ENCODE measurements around the gene DENND1C. TPM values are rescaled to one million over a fixed set of nuclear protein-coding genes. Genes with fewer than 3 reads are reported as not detected.

Gene DENND1C
- total and polyA plus RNA-seq, 2 of the 8 experiments (the other 6 are each of a cell fraction or from before 2014, with no cell fraction given), result 3.6 to 4.0 TPM

DNA sequence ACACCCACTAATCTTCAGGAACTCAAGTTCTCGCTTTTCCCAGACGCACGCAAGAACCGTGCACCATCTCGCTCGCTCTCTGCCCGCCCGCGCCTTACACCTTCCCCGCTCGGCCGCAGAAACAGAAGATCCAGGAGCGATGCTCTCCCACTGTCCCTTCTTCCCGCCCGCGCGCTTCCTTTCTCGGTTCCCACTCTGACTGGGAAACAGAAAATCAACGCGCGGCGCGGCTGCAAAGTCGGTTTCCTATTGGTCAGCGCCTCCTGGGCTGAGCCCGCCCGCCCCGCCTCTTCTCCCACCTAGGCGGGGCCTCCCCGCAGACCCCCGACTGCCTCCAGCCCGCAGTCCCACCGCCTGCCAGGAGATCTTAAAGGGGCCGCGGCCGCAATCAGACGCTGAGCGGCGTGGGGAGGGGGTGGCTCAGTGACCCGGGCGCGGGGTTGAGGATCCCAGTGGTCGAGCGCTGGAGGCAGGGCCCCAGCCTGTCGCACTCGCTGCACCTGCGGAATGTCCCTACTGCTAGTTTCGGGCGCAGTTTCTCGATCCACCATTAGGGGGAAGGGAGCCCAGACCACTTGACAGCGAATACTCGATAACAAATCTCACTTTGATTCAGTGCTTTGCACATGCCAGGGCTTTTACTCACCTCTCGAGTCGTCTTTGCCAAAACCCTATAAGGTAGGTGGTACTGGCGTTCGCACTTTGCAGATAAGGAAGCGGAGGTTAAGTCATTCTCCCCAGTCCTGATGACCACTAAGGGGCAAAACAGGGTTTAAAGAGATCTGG, 21.3 kb downstream of the DENND1C start (continued):
- TF ChIP-seq, protein P1, sequence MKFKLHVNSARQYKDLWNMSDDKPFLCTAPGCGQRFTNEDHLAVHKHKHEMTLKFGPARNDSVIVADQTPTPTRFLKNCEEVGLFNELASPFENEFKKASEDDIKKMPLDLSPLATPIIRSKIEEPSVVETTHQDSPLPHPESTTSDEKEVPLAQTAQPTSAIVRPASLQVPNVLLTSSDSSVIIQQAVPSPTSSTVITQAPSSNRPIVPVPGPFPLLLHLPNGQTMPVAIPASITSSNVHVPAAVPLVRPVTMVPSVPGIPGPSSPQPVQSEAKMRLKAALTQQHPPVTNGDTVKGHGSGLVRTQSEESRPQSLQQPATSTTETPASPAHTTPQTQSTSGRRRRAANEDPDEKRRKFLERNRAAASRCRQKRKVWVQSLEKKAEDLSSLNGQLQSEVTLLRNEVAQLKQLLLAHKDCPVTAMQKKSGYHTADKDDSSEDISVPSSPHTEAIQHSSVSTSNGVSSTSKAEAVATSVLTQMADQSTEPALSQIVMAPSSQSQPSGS (IDR thresholded peaks at IDR 0.05; ENCODE audit: low read length), result no peak
- TF ChIP-seq RXRA (IDR thresholded peaks at IDR 0.05; ENCODE audit: insufficient read depth, low read depth, low read length), result no peak
- no peak for TF ChIP-seq KDM1A (IDR thresholded peaks at IDR 0.05; ENCODE audit: borderline replicate concordance, low read length)
- no peak; the same call in 1 of the 2 replicates for TF ChIP-seq TAF1 (IDR thresholded peaks at IDR 0.05; ENCODE audit: low read depth, low read length)
- TF ChIP-seq RBBP5 (IDR thresholded peaks at IDR 0.05; ENCODE audit: borderline replicate concordance, low read depth, low read length), result no peak
- TF ChIP-seq SUZ12 (IDR thresholded peaks at IDR 0.05; ENCODE audit: low read length), result no peak
- TF ChIP-seq SP1 (IDR thresholded peaks at IDR 0.05; ENCODE audit: low read depth, low read length), result peak; percentile 42; the same call in 1 of the 2 replicates
- no peak for TF ChIP-seq GTF2F1 (IDR thresholded peaks at IDR 0.05; ENCODE audit: borderline replicate concordance, low read depth, low read length)
- TF ChIP-seq, protein P2, sequence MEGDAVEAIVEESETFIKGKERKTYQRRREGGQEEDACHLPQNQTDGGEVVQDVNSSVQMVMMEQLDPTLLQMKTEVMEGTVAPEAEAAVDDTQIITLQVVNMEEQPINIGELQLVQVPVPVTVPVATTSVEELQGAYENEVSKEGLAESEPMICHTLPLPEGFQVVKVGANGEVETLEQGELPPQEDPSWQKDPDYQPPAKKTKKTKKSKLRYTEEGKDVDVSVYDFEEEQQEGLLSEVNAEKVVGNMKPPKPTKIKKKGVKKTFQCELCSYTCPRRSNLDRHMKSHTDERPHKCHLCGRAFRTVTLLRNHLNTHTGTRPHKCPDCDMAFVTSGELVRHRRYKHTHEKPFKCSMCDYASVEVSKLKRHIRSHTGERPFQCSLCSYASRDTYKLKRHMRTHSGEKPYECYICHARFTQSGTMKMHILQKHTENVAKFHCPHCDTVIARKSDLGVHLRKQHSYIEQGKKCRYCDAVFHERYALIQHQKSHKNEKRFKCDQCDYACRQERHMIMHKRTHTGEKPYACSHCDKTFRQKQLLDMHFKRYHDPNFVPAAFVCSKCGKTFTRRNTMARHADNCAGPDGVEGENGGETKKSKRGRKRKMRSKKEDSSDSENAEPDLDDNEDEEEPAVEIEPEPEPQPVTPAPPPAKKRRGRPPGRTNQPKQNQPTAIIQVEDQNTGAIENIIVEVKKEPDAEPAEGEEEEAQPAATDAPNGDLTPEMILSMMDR (IDR thresholded peaks at IDR 0.05; ENCODE audit: control extremely low read depth in 1 of 3, insufficient read depth in 1 of 3, low read depth in 1 of 3, low read length in 3 of 3), result peak; percentile 26 to 76 (median 65); a peak in 3 of 4 replicates
- TF ChIP-seq EZH2 (IDR thresholded peaks at IDR 0.05; ENCODE audit: low read depth, low read length, severe bottlenecking), result no peak
- no peak for TF ChIP-seq SP2 (IDR thresholded peaks at IDR 0.05; ENCODE audit: low read length)
- peak; percentile 37; the same call in 1 of the 2 replicates for TF ChIP-seq TBP (IDR thresholded peaks at IDR 0.05; ENCODE audit: low read depth, low read length)
- TF ChIP-seq, protein P3, sequence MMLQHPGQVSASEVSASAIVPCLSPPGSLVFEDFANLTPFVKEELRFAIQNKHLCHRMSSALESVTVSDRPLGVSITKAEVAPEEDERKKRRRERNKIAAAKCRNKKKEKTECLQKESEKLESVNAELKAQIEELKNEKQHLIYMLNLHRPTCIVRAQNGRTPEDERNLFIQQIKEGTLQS (IDR thresholded peaks at IDR 0.05; ENCODE audit: insufficient read depth, low read depth, low read length), result no peak
- TF ChIP-seq ASH2L (IDR thresholded peaks at IDR 0.05; ENCODE audit: low read length), result peak; percentile 56
- no peak for TF ChIP-seq TAF7 (optimal IDR thresholded peaks at IDR 0.05; ENCODE audit: borderline replicate concordance, low read depth, low read length)
